Inferior parietal cortex (tissue), 1 donor: ENCODE results near the gene NUP88.
"Not testable (repeated sequence)": the region's sequence is repeated elsewhere in the genome, so short reads cannot be mapped to it uniquely, and the experiment has no call there.

Source experiments
- DNase-seq: peaks from one replicate; pipeline ENCODE4 v3.0.0-alpha.2; 2016; ENCODE audit errors: extremely low spot score

The NUP88 gene

GRCh38 chr17:5419356-5419958, at the start of gene NUP88:
TSS of gene NUP88 (minus strand) at chr17:5419662. CDS start at chr17:5419650, 12 bp downstream.
- DNase-seq: peak; percentile 99

GRCh38 chr17:5468075-5468473, 48.6 kb upstream of the NUP88 start:
- DNase-seq: no peak

- no peak for DNase-seq
These were observed 48.0 kb upstream of the NUP88 start for GRCh38 chr17:5467416-5467815.

GRCh38 chr17:5466295-5466694, 46.8 kb upstream of the NUP88 start:
- no peak for DNase-seq

GRCh38 chr17:5464717-5465507, 45.5 kb upstream of the NUP88 start:
- no peak for DNase-seq

GRCh38 chr17:5446786-5447185, 27.3 kb upstream of the NUP88 start:
- DNase-seq: peak; percentile 73

GRCh38 chr17:5444209-5444608, 24.7 kb upstream of the NUP88 start:
- no peak for DNase-seq

GRCh38 chr17:5443728-5444127, 24.3 kb upstream of the NUP88 start:
- no peak for DNase-seq

GRCh38 chr17:5439446-5439764, 19.9 kb upstream of the NUP88 start:
- DNase-seq: no peak

- DNase-seq: peak; percentile 95
These were observed 19.4 kb upstream of the NUP88 start, which contains the start of gene C1QBP for GRCh38 chr17:5438716-5439445. TSS of gene C1QBP (minus strand) at chr17:5439155. CDS start at chr17:5439073, 82 bp downstream.

GRCh38 chr17:5437721-5438317, 18.4 kb upstream of the NUP88 start:
- no peak for DNase-seq

GRCh38 chr17:5435781-5436315, 16.4 kb upstream of the NUP88 start:
- DNase-seq: not testable (repeated sequence)

GRCh38 chr17:5434984-5435383, 15.5 kb upstream of the NUP88 start:
- no peak for DNase-seq

- DNase-seq: no peak
These were observed 12.6 kb upstream of the NUP88 start for GRCh38 chr17:5431949-5432556.

GRCh38 chr17:5431234-5431633, 11.8 kb upstream of the NUP88 start:
- DNase-seq: not testable (repeated sequence)

- DNase-seq: no peak
These were observed 11.0 kb upstream of the NUP88 start for GRCh38 chr17:5430413-5430999.

GRCh38 chr17:5429191-5429887, 9.9 kb upstream of the NUP88 start:
- DNase-seq: no peak

GRCh38 chr17:5425826-5426225, 6.4 kb upstream of the NUP88 start:
- DNase-seq: no peak

- DNase-seq: no peak
These were observed 5.4 kb upstream of the NUP88 start for GRCh38 chr17:5424909-5425308.

- DNase-seq: no peak
These were observed 3.0 kb upstream of the NUP88 start for GRCh38 chr17:5422505-5422904.
